ENCODE measurements around the gene KDM2B.

- no peak for TF ChIP-seq CTCF (IDR thresholded peaks at IDR 0.05; ENCODE audit: low read length)
- no peak for TF ChIP-seq EZH2phosphoT487 (IDR thresholded peaks at IDR 0.05; ENCODE audit: low read length)
- TF ChIP-seq EZH2 (optimal IDR thresholded peaks at IDR 0.05; ENCODE audit: low read depth, low read length), result no peak
Measured at GRCh38 chr12:121560392-121561008, 20.3 kb downstream of the KDM2B start.

Measured in MM.1S (cell line).